ENCODE measurements around the gene STK38.
"Not testable (repeated sequence)": the region's sequence is repeated elsewhere in the genome, so short reads cannot be mapped to it uniquely, and the experiment has no call there.

DNA sequence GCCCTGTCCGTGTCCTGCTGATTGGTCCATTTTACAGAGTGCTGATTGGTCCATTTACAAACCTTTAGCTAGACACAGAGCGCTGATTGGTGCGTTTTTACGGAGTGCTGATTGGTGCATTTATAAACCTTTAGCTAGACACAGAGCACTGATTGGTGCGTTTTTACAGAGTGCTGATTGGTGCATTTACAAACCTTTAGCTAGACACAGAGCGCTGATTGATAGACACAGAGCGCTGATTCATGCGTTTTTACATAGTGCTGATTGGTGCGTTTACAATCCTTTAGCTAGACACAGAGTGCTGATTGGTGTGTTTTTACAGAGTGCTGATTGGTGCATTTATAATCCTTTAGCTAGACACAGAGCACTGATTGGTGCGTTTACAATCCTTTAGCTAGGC lies 98.1 kb downstream of the STK38 start:
- TF ChIP-seq, protein P1, sequence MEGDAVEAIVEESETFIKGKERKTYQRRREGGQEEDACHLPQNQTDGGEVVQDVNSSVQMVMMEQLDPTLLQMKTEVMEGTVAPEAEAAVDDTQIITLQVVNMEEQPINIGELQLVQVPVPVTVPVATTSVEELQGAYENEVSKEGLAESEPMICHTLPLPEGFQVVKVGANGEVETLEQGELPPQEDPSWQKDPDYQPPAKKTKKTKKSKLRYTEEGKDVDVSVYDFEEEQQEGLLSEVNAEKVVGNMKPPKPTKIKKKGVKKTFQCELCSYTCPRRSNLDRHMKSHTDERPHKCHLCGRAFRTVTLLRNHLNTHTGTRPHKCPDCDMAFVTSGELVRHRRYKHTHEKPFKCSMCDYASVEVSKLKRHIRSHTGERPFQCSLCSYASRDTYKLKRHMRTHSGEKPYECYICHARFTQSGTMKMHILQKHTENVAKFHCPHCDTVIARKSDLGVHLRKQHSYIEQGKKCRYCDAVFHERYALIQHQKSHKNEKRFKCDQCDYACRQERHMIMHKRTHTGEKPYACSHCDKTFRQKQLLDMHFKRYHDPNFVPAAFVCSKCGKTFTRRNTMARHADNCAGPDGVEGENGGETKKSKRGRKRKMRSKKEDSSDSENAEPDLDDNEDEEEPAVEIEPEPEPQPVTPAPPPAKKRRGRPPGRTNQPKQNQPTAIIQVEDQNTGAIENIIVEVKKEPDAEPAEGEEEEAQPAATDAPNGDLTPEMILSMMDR (IDR thresholded peaks at IDR 0.05; ENCODE audit: low read depth, low read length), result not testable (repeated sequence)
- TF ChIP-seq EZH2phosphoT487 (IDR thresholded peaks at IDR 0.05; ENCODE audit: low read depth), result not testable (repeated sequence)

Measured in OCI-LY3 (cell line).